ENCODE measurements around the gene CATSPER3. TPM values are rescaled to one million over a fixed set of nuclear protein-coding genes. Genes with fewer than 3 reads are reported as not detected.

Gene CATSPER3
- total RNA-seq, 1 experiment from 2014 or later: 0.37 TPM

DNA sequence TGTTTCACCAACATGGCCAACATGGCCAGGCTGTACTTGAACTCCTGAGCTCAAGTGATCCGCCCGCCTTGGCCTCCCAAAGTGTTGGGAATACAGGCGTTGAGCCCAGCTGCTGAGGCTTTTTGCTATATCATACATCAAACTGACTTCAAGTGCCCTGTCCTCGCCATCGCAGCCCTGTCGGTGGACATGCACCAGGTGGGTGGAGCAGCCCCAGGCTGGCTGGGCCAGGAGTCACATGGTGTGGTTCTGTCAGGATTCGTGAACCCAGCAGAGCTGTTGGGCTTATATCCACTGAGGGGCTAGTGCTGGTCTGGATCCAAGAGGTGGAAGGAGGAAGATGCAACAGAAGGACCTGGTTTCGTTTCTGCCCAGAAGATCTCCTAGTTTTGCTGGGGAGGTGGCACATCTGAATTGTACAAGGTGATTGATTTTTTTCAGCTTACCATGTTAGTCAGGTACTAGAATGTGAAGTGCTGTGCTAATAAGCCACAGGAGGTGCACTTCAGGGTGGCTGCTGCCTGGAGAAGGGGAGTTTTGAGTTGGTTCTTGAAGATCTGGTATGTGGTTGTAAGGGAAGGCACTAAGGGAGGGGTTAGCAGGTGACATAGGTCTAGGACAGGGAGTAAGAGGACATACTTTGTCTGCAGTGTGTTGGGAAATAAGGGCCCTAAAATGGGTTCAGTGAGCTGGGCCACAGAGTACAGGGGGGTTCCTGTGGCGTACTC is 46.7 kb upstream of the CATSPER3 start (continued):
- TF ChIP-seq TCF7 (CRISPR knock-in tag; IDR thresholded peaks at IDR 0.05; ENCODE audit: low read depth) (no peak), GTF2I (CRISPR knock-in tag; conservative IDR thresholded peaks at IDR 0.05) (no peak)
- TF ChIP-seq, protein P1, sequence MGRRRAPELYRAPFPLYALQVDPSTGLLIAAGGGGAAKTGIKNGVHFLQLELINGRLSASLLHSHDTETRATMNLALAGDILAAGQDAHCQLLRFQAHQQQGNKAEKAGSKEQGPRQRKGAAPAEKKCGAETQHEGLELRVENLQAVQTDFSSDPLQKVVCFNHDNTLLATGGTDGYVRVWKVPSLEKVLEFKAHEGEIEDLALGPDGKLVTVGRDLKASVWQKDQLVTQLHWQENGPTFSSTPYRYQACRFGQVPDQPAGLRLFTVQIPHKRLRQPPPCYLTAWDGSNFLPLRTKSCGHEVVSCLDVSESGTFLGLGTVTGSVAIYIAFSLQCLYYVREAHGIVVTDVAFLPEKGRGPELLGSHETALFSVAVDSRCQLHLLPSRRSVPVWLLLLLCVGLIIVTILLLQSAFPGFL (CRISPR knock-in tag; IDR thresholded peaks at IDR 0.05; ENCODE audit: borderline replicate concordance): no peak
- TF ChIP-seq, protein P2, sequence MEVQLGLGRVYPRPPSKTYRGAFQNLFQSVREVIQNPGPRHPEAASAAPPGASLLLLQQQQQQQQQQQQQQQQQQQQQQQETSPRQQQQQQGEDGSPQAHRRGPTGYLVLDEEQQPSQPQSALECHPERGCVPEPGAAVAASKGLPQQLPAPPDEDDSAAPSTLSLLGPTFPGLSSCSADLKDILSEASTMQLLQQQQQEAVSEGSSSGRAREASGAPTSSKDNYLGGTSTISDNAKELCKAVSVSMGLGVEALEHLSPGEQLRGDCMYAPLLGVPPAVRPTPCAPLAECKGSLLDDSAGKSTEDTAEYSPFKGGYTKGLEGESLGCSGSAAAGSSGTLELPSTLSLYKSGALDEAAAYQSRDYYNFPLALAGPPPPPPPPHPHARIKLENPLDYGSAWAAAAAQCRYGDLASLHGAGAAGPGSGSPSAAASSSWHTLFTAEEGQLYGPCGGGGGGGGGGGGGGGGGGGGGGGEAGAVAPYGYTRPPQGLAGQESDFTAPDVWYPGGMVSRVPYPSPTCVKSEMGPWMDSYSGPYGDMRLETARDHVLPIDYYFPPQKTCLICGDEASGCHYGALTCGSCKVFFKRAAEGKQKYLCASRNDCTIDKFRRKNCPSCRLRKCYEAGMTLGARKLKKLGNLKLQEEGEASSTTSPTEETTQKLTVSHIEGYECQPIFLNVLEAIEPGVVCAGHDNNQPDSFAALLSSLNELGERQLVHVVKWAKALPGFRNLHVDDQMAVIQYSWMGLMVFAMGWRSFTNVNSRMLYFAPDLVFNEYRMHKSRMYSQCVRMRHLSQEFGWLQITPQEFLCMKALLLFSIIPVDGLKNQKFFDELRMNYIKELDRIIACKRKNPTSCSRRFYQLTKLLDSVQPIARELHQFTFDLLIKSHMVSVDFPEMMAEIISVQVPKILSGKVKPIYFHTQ (CRISPR knock-in tag; IDR thresholded peaks at IDR 0.05): no peak

DNA sequence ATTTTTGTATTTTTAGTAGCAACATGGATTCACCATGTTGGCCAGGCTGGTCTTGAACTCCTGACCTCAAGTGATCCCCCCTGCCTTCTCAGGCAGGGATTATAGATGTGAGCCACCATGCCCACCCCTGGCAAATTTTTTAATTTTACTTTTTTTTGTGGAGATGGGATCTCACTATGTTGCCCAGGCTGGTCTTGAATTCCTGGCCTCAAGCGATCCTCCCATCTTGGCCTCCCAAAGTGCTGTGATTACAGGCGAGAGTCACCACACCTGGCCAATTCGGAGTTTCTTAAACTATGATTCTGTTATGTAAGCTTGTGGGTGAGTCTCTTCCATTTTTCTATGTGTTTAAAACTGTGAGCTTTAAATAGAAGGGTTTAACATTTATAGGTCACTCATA is 35.2 kb upstream of the CATSPER3 start:
- peaks cover 6% of the 10 kb centered on the region; the same call in 1 of the 2 replicates for H3K36me3 Mint-ChIP-seq
- no peaks in the 10 kb centered on the region for H3K27me3 Mint-ChIP-seq (ENCODE audit: low read depth)
- ChIA-PET CTCF (interaction anchor here (1.5 kb wide), 1 partner anchor 15 kb away, joined by 8 read pairs; no protein-coding TSS in a partner anchor), POLR2A (no interaction called here)
- H3K27ac Mint-ChIP-seq: no peak overlapping the region
- ATAC-seq (no peak), DNase-seq (ENCODE audit: low spot score) (no peak)
- H3K4me1 Mint-ChIP-seq: peaks cover 3% of the 10 kb centered on the region; the same call in 1 of the 2 replicates
- TF ChIP-seq, protein P1 (CRISPR knock-in tag; IDR thresholded peaks at IDR 0.05; ENCODE audit: borderline replicate concordance): no peak
- TF ChIP-seq ZNF423 (CRISPR knock-in tag; IDR thresholded peaks at IDR 0.05) (no peak), JUN (CRISPR knock-in tag; IDR thresholded peaks at IDR 0.05) (no peak), ZNF396 (CRISPR knock-in tag; IDR thresholded peaks at IDR 0.05; ENCODE audit: borderline replicate concordance) (no peak)
- no peaks in the 10 kb centered on the region for H3K9me3 Mint-ChIP-seq
- H3K4me3 Mint-ChIP-seq: no peak overlapping the region

DNA sequence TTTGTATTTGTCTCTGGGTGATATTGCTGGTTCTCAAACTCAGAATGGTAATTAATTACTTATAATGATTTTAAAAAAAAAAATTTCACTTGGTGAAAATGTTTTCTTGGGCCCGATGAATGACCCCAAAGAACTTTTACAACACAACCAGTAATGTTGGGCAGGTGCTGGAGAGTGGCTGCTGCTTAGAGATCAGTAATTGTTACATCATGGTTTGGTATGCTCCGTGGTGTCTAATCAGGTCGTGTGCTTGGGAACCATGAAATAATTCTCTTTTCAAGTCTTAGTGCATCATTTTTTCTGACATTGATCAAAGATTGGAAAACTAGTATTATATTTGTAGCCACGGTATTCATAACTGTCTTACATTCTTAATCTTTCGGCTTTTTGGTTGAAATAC is 33.5 kb upstream of the CATSPER3 start:
- TF ChIP-seq, protein P3, sequence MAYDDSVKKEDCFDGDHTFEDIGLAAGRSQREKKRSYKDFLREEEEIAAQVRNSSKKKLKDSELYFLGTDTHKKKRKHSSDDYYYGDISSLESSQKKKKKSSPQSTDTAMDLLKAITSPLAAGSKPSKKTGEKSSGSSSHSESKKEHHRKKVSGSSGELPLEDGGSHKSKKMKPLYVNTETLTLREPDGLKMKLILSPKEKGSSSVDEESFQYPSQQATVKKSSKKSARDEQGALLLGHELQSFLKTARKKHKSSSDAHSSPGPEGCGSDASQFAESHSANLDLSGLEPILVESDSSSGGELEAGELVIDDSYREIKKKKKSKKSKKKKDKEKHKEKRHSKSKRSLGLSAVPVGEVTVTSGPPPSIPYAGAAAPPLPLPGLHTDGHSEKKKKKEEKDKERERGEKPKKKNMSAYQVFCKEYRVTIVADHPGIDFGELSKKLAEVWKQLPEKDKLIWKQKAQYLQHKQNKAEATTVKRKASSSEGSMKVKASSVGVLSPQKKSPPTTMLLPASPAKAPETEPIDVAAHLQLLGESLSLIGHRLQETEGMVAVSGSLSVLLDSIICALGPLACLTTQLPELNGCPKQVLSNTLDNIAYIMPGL (CRISPR knock-in tag; IDR thresholded peaks at IDR 0.05): no peak
- TF ChIP-seq, protein P4, sequence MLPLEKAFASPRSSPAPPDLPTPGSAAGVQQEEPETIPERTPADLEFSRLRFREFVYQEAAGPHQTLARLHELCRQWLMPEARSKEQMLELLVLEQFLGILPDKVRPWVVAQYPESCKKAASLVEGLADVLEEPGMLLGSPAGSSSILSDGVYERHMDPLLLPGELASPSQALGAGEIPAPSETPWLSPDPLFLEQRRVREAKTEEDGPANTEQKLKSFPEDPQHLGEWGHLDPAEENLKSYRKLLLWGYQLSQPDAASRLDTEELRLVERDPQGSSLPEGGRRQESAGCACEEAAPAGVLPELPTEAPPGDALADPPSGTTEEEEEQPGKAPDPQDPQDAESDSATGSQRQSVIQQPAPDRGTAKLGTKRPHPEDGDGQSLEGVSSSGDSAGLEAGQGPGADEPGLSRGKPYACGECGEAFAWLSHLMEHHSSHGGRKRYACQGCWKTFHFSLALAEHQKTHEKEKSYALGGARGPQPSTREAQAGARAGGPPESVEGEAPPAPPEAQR (CRISPR knock-in tag; IDR thresholded peaks at IDR 0.05): no peak
- no peak for TF ChIP-seq ELF4 (CRISPR knock-in tag; IDR thresholded peaks at IDR 0.05; ENCODE audit: low read depth)
- TF ChIP-seq, protein P5, sequence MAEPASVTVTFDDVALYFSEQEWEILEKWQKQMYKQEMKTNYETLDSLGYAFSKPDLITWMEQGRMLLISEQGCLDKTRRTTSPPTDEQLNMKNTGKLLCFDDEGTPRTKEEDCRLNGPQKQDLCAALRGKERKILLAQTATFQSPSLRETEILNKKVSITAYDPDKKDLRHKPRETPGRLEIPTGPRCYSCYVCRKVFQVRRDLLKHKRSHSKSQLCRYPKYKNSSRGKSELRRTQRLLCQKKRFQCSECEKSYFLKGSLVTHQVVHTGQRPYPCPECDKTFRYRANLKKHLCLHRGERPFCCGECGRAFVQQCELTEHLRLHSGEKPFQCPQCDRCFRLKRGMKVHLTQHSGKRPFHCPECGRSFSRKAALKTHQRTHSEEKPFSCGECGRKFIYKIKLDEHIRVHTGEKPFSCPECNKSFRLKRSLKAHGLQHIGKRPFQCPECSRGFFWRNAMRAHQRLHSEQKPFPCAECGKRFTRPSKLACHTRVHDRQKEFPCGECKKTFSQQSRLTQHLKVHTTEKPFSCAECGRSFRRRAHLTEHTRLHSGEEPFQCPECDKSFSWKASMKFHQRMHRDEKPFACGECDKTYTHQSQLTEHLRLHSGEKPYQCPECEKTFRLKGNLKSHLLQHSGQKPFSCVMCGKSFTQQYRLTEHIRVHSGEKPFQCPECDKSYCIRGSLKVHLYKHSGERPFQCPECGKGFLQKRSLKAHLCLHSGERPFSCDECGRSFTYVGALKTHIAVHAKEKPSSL (CRISPR knock-in tag; conservative IDR thresholded peaks at IDR 0.05): no peak
- no peak for TF ChIP-seq NR2C2 (CRISPR knock-in tag; IDR thresholded peaks at IDR 0.05)
- no peak overlapping the region for H3K27ac Mint-ChIP-seq
- H3K4me1 Mint-ChIP-seq: peaks cover 3% of the 10 kb centered on the region; the same call in 1 of the 2 replicates
- no peak overlapping the region for H3K4me3 Mint-ChIP-seq
- H3K27me3 Mint-ChIP-seq (ENCODE audit: low read depth): no peaks in the 10 kb centered on the region
- H3K36me3 Mint-ChIP-seq: peaks cover 6% of the 10 kb centered on the region; the same call in 1 of the 2 replicates
- no peak for ATAC-seq
- no peaks in the 10 kb centered on the region for H3K9me3 Mint-ChIP-seq
- no peak for DNase-seq (ENCODE audit: low spot score)
- ChIA-PET POLR2A (no interaction called here), CTCF (interaction anchor here (1.7 kb wide), 1 partner anchor 17 kb away, joined by 6 read pairs; no protein-coding TSS in a partner anchor)

All from WTC11 (cell line).